ENCODE results near the gene ARHGAP33. TPM values are rescaled to one million over a fixed set of nuclear protein-coding genes. Genes with fewer than 3 reads are reported as not detected.

The ARHGAP33 gene
- polyA plus RNA-seq, 1 of the 3 experiments (the other 2 are of a cell fraction): 7.8 TPM

DNA sequence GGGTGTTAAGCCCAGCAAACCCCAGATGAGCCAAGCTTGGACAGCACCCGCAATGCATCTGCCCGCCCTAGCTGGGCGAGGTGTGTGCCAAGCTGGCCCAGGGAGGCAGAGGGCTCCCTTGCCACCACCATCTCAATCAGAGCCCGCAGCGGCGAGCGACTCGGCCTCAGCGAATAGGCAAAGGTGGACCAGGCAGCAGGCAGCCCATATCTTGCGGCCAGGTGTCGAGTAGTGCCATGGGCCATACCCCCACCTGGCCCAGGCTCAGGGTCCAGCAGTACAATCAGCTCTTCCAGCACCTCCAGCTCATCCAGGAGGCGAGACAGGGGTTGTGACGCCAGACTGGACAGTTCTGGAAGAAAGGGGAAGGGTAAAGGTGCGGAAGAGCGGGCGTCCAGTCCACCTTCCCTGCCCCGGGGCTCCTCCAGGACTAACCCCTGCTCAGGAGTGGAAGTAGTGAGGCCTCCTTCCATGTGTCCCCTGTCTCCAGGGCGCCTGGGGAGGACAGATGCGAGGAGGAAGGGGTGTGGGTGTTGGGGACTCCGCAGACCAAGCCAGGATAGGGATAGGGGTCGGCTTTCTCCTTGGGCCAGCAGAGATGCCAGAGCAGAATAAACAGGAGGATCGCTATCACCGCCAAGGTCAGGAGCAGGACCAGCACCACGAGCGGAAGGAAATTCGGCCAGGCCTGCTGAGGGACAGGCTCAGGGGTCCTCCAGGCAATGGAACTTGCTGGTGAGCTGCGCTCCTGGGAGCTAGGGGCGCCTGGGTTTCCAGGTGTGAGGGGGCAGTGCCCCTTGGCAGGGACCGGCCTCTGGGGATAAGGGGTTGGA is 35.9 kb upstream of the ARHGAP33 start:
- peaks cover 6 to 35% of the 10 kb centered on the region in 2 experiments for H3K36me3 ChIP-seq (replicated peaks in 1 of 2; ENCODE audit: control insufficient read depth in 1 of 2, insufficient read depth in 2 of 2, low read length in 1 of 2)
- no peak for DNase-seq
- H3K4me1 ChIP-seq (ENCODE audit: control insufficient read depth in 1 of 2, insufficient read depth in 2 of 2, low read depth in 1 of 2, low read length in 1 of 2): peaks cover 4 to 18% of the 10 kb centered on the region in 2 experiments; a peak in 2 of 4 replicates
- H3K9me3 ChIP-seq: no peaks in the 10 kb centered on the region
- H3K4me3 ChIP-seq (ENCODE audit: low read depth in 2 of 2, low read length in 1 of 2): peak overlapping the region; percentile 63 to 88; a peak in 3 of 4 replicates
- ChIA-PET CTCF (interaction anchor here (0.7 to 1.6 kb wide), 6 partner anchors 12 to 695 kb away, joined by 3 to 7 read pairs (median 3); no protein-coding TSS in a partner anchor), POLR2A (interaction anchor here (1.0 to 2.0 kb wide), 5 partner anchors 9 to 80 kb away, joined by 3 to 10 read pairs (median 5); partner anchors contain the start of gene HSPB6)
- no peak overlapping the region for H2AFZ ChIP-seq (ENCODE audit: low read depth)
- H3K27ac ChIP-seq (ENCODE audit: low read depth in 2 of 2, low read length in 1 of 2): peak overlapping the region in 1 of 2 experiments; percentile 76; a peak in 1 of 4 replicates
- no peaks in the 10 kb centered on the region for H3K27me3 ChIP-seq (ENCODE audit: insufficient read depth)
- no peaks in the 10 kb centered on the region for H3K9me2 ChIP-seq
- no peaks in the 10 kb centered on the region for H4K20me1 ChIP-seq (ENCODE audit: insufficient read depth)
- no peaks in the 10 kb centered on the region; the same call in 1 of the 2 replicates for H3K79me2 ChIP-seq (ENCODE audit: insufficient read depth)
- peak overlapping the region; percentile 67; the same call in 1 of the 2 replicates for H3K9ac ChIP-seq
- no peak; the same call in 1 of the 2 replicates for TF ChIP-seq ELF1 (IDR thresholded peaks at IDR 0.05)
- TF ChIP-seq GATA2 (CRISPR knock-in tag; IDR thresholded peaks at IDR 0.05): no peak
- no peak for TF ChIP-seq NFIC (IDR thresholded peaks at IDR 0.05; ENCODE audit: borderline replicate concordance)
- TF ChIP-seq RCOR1 (IDR thresholded peaks at IDR 0.05; ENCODE audit: low read length): no peak
- no peak for TF ChIP-seq TCF12 (IDR thresholded peaks at IDR 0.05)
- no peak for TF ChIP-seq SMC3 (IDR thresholded peaks at IDR 0.05; ENCODE audit: low read depth, low read length)
- TF ChIP-seq, protein P1, sequence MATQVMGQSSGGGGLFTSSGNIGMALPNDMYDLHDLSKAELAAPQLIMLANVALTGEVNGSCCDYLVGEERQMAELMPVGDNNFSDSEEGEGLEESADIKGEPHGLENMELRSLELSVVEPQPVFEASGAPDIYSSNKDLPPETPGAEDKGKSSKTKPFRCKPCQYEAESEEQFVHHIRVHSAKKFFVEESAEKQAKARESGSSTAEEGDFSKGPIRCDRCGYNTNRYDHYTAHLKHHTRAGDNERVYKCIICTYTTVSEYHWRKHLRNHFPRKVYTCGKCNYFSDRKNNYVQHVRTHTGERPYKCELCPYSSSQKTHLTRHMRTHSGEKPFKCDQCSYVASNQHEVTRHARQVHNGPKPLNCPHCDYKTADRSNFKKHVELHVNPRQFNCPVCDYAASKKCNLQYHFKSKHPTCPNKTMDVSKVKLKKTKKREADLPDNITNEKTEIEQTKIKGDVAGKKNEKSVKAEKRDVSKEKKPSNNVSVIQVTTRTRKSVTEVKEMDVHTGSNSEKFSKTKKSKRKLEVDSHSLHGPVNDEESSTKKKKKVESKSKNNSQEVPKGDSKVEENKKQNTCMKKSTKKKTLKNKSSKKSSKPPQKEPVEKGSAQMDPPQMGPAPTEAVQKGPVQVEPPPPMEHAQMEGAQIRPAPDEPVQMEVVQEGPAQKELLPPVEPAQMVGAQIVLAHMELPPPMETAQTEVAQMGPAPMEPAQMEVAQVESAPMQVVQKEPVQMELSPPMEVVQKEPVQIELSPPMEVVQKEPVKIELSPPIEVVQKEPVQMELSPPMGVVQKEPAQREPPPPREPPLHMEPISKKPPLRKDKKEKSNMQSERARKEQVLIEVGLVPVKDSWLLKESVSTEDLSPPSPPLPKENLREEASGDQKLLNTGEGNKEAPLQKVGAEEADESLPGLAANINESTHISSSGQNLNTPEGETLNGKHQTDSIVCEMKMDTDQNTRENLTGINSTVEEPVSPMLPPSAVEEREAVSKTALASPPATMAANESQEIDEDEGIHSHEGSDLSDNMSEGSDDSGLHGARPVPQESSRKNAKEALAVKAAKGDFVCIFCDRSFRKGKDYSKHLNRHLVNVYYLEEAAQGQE (IDR thresholded peaks at IDR 0.05; ENCODE audit: low read depth, low read length): no peak
- no peak for TF ChIP-seq EZH2phosphoT487 (IDR thresholded peaks at IDR 0.05; ENCODE audit: borderline replicate concordance, low read depth)
- no peak for TF ChIP-seq NRF1 (IDR thresholded peaks at IDR 0.05; ENCODE audit: low read depth, low read length)
- no peak for TF ChIP-seq RFX5 (IDR thresholded peaks at IDR 0.05; ENCODE audit: low read length)
- TF ChIP-seq FOXM1 (IDR thresholded peaks at IDR 0.05; ENCODE audit: low read depth): no peak
- no peak for TF ChIP-seq FOSL2 (IDR thresholded peaks at IDR 0.05; ENCODE audit: borderline replicate concordance, low read depth)
- TF ChIP-seq TAF1 (IDR thresholded peaks at IDR 0.05; ENCODE audit: borderline replicate concordance, low read depth, low read length): no peak
- no peak for TF ChIP-seq JUND (IDR thresholded peaks at IDR 0.05)
- H3F3A ChIP-seq (replicated peaks; ENCODE audit: insufficient read depth): peaks cover 10% of the 10 kb centered on the region
- peak overlapping the region; percentile 97 for H3K4me2 ChIP-seq
- 85% methylated on average over 21 of the region's 29 CpGs for WGBS (ENCODE audit: low lambda C conversion rate)
